HUES48 (cell line): ENCODE data around the gene NYNRIN.
"Not testable (repeated sequence)": the region's sequence is repeated elsewhere in the genome, so short reads cannot be mapped to it uniquely, and the experiment has no call there.

Source experiments
- H3K27ac ChIP-seq: one replicate; pipeline ENCODE4 v1.7.0; 2013; ENCODE audit warnings: low read depth, low read length, inconsistent platforms
- H3K27me3 ChIP-seq: 2 replicates; pipeline ENCODE4 v1.6.1; 2013; ENCODE audit warnings: mild to moderate bottlenecking, low read length; ENCODE audit not compliant: control insufficient read depth, insufficient read depth
- H3K36me3 ChIP-seq: 2 replicates; pipeline ENCODE4 v1.6.1; 2013; ENCODE audit warnings: low read length; ENCODE audit not compliant: control insufficient read depth, insufficient read depth
- H3K4me1 ChIP-seq: 2 replicates; pipeline ENCODE4 v1.6.1; 2013; ENCODE audit warnings: mild to moderate bottlenecking, low read length; ENCODE audit not compliant: control insufficient read depth, insufficient read depth
- H3K4me3 ChIP-seq: 2 replicates; pipeline ENCODE4 v1.5.1; 2013; ENCODE audit warnings: mild to moderate bottlenecking, low read depth, low read length
- H3K9ac ChIP-seq: 2 replicates; pipeline ENCODE4 v1.6.1; 2013; ENCODE audit warnings: mild to moderate bottlenecking, low read depth, low read length, moderate library complexity
- H3K9me3 ChIP-seq: 2 replicates; pipeline ENCODE4 v1.6.1; 2013; ENCODE audit warnings: low read length; ENCODE audit not compliant: control insufficient read depth, insufficient read depth

Gene NYNRIN

DNA sequence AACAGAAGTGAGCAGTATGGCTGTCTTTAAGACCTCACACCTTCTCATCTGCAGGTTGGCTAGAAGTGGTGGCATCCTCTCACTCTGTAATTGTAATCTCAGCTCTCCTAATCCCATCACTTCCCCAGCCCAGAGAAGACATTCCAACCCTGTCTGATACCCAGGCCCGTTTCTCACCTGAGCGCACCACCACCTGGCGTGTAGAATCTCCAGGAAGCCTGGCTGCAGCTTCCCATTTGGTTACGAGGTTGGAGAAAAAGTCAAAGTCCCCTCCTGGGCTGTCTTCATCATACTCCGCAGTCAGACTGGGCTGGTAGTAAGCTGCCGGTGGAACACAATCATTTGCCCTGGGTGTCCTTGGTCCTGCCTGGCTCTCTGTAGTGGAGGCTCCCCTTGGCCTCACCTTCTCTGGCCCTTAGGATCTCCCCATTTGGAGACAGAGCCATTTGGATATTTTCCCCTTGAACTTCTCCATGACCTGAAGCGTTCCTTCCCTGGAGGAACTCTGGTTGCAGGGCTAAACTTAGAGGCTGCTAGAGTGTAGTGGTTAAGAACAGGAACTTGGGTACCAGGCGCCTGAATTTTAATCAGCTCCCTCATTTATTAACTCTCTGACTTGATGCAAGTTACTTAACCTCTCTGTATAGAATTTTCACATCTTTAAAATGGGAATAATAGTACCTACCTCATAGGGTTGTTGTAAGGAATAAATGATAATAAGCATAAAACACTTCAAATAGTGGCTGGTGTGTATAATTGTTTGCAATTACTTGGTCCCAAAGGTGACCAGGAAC is 42.0 kb downstream of the NYNRIN start:
- Histone ChIP-seq H3K9me3 (no peaks in the 10 kb centered on the region), H3K27ac (no peak overlapping the region), H3K4me1 (peaks cover 6% of the 10 kb centered on the region; the same call in 1 of the 2 replicates), H3K9ac (no peak overlapping the region), H3K36me3 (peaks cover 49% of the 10 kb centered on the region), H3K27me3 (no peaks in the 10 kb centered on the region), H3K4me3 (no peak overlapping the region)

DNA sequence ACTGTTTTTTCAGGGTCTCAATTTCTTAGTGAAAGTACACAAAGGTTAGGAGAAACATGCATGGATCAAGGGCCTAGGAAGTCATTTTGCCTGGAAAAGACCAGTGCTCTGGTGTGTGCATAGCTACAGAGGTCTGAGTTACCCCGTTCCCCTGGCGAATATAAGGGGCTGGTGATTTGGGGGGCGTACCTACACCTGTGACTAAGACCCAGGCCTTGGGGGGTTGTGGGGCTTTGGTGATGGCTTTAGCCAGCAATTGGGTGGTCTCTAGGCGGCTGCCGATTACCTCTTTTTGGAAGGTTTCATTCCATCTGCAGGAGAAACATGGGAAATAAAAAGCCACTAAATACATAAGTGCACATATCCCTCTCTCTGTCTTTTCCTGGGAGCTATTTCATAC is 42.7 kb downstream of the NYNRIN start:
- Histone ChIP-seq H3K27ac (peak overlapping the region; percentile 99), H3K36me3 (peaks cover 45% of the 10 kb centered on the region), H3K9ac (no peak overlapping the region; the same call in 1 of the 2 replicates), H3K4me3 (peak overlapping the region; percentile 79), H3K27me3 (no peaks in the 10 kb centered on the region), H3K9me3 (no peaks in the 10 kb centered on the region), H3K4me1 (peaks cover 6% of the 10 kb centered on the region; the same call in 1 of the 2 replicates)

DNA sequence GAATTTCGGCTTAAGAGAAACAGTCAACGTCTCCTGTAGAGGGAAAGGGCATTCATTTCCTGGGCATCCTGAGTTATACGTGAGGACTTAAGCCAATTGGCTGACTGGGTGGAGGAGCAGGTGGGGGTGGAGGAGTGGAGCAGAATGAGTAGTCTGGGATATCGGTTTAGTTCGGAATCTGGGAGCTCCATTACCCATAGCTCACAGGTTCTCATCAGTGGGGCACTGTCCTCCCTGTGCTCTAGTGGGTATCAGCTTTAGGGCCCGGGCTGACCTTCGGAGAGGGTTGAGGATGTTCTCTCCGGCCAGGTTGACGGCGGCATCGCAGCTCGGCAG is 43.1 kb downstream of the NYNRIN start:
- Histone ChIP-seq H3K4me1 (peaks cover 6% of the 10 kb centered on the region; the same call in 1 of the 2 replicates), H3K4me3 (peak overlapping the region; percentile 79), H3K27ac (peak overlapping the region; percentile 99), H3K36me3 (peaks cover 45% of the 10 kb centered on the region), H3K27me3 (no peaks in the 10 kb centered on the region), H3K9me3 (no peaks in the 10 kb centered on the region), H3K9ac (peak overlapping the region; percentile 80)

DNA sequence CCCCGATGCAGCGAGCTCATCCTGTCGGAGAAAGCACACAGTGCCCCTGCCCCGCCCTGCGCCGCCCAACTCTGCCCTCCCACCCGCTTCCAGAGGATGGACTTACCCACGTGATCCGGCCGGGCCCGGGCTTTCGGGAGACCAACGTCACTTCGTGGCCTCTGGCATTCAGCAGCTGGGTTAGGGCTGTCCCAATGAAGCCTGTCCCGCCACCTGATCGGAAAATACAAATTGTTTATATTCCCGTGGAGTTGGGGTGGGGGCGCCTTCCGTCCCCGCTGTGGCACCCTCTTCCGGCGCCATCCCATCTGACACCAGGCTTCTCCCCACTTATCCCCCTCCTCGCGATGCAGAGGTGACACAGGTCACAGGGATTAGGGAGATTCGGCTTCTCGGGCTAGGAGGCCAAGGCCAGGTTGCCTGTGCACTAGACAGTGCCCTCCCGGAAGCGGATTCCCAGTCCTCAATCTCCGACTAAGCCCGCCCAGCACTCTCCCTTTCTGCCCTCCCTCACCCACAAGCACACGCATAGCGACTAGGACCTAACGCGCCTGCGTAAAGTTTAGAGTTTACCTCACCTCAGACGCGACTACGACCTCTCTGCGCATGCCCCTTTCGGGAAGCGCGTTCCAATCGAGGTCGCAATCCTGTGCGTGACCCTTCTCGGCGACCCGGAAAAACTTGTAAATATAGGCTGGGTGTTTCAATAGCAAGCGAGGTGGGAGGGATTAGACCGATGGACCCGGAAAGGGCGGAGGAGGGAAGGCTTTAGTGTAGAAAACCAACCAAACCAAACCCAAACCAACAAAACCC is 43.6 kb downstream of the NYNRIN start, which contains the start of gene SDR39U1:
Gene SDR39U1, minus strand, starts transcription at position 537 of the 813 bp plus-strand sequence. Its CDS starts 7 bp downstream, at position 530.
- Histone ChIP-seq H3K36me3 (peaks cover 40% of the 10 kb centered on the region), H3K27ac (peak within 1 kb of the TSS; percentile 99), H3K9ac (peak within 1 kb of the TSS; percentile 92), H3K27me3 (no peaks in the 10 kb centered on the region), H3K4me3 (peak within 1 kb of the TSS; percentile 79), H3K4me1 (peaks cover 6% of the 10 kb centered on the region; the same call in 1 of the 2 replicates), H3K9me3 (no peaks in the 10 kb centered on the region)

DNA sequence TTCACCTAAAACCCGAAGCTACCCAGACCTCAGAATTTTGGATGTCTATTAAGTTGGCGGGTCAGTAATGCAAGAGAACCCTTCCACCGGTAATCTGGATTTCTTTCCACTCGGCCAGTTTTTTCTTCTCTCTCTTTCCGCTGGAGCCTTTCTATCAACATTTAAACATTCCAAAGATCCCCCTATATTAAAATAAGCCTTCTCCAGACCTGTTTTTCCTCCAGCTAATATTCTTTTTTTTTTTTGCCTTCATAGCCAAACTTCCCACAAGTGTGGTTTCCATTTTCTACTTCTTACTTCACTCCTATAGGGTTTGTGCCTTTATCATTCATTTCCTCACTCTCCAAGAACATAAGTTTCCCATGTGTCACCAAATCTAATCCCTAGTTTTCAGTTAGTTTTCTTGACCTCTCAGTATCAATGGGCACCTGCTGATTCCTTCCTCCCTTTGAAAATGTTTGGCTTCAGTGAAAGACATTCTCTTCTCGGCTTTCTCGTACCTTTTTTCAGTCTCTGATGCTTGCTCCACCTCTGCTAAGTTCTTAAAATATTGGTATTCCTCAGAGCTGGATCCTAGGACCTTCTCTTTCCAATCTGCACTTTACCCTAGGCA is 44.4 kb downstream of the NYNRIN start:
- H3K9me3 ChIP-seq: no peaks in the 10 kb centered on the region
- H3K4me1 ChIP-seq: peaks cover 6% of the 10 kb centered on the region; the same call in 1 of the 2 replicates
- H3K4me3 ChIP-seq: peak overlapping the region; percentile 79
- H3K36me3 ChIP-seq: peaks cover 33% of the 10 kb centered on the region
- peak overlapping the region; percentile 66 for H3K9ac ChIP-seq
- H3K27ac ChIP-seq: peak overlapping the region; percentile 99
- H3K27me3 ChIP-seq: no peaks in the 10 kb centered on the region

DNA sequence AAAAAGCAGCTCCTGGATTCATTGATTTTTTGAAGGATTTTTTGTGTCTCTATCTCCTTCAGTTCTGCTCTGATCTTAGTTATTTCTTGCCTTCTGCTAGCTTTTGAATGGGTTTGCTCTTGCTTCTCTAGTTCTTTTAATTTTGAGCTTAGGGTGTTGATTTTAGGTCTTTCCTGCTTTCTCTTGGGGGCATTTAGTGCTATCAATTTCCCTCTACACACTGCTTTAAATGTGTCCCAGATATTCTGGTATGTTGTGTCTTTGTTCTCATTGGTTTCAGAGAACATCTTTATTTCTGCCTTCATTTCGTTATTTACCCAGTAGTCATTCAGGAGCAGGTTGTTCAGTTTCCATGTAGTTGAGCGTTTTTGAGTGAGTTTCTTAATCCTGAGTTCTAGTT is 52.0 kb downstream of the NYNRIN start:
- H3K9me3 ChIP-seq, H3K4me1 ChIP-seq: not testable (repeated sequence)

DNA sequence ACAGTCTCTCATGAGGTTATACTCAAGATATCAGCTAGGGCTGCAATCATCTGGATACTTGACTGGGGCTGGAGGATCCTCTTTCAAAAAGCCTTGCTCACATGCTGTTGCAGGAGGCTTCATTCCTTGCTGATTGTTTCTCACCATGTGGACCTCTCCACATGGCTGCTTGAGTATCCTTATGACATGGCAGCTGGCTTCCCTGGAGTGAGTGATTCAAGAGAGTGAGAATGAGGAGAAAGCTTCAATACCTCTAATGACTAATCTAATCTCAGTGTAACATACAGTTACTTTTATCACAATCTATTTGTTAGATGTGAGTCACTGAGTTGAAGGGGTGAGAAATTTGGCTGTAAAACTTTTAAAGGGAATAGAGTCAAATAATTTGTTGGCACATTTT is 58.2 kb downstream of the NYNRIN start:
- peaks cover 9% of the 10 kb centered on the region for H3K9me3 ChIP-seq
- no peaks in the 10 kb centered on the region for H3K27me3 ChIP-seq
- H3K27ac ChIP-seq: no peak overlapping the region
- no peaks in the 10 kb centered on the region for H3K36me3 ChIP-seq
- H3K4me3 ChIP-seq: no peak overlapping the region
- no peak overlapping the region for H3K9ac ChIP-seq
- no peaks in the 10 kb centered on the region for H3K4me1 ChIP-seq

More for the DNA sequence above, 52.0 kb downstream of the NYNRIN start:
- H3K4me3 ChIP-seq, H3K9ac ChIP-seq, H3K36me3 ChIP-seq, H3K27ac ChIP-seq, H3K27me3 ChIP-seq: not testable (repeated sequence)

DNA sequence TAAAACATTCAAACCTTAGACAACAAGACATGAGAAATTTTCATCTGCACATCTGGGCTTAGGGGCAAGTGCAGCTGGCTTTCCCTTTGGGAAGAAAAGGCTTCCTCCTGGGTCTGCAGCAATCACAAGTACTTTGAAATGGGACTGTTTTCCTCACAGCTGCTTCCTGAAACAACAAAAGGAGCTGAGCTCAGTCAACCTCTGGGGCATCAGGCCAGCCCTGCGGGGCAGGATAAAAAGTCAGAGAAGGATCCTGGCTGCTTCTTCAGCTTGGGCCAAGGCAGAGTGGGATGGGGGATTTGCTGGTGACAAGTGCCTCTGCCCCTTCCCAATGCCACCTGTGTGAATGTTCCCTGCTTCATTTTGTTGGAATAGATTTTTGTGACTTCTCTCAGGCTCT is 59.9 kb downstream of the NYNRIN start:
- H3K36me3 ChIP-seq: no peaks in the 10 kb centered on the region
- H3K4me3 ChIP-seq: no peak overlapping the region
- no peaks in the 10 kb centered on the region for H3K27me3 ChIP-seq
- H3K9ac ChIP-seq: no peak overlapping the region
- no peaks in the 10 kb centered on the region for H3K4me1 ChIP-seq
- no peak overlapping the region for H3K27ac ChIP-seq
- peaks cover 7% of the 10 kb centered on the region for H3K9me3 ChIP-seq

DNA sequence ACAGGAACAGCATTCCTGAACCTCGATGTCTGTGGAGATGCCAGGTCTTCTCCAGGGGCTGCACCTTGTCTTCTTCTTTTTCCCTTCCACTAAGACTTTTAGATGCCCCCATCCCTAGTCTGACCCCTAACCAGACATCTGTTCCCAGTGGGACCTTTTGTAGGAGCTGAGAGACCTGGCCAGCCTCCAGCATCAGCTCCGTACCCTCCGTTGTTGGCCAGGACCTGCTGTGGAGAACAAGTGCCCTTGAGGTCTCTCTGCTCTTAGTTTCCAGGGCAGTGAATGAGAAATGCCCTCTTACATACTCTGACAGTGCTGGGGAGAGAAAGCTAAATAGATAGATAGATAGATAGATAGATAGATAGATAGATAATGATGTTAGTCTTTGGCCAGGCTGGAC is 60.5 kb downstream of the NYNRIN start:
- Histone ChIP-seq H3K9ac (no peak overlapping the region), H3K4me3 (no peak overlapping the region), H3K27ac (no peak overlapping the region), H3K36me3 (no peaks in the 10 kb centered on the region), H3K27me3 (no peaks in the 10 kb centered on the region), H3K4me1 (no peaks in the 10 kb centered on the region), H3K9me3 (peaks cover under 1% of the 10 kb centered on the region)

DNA sequence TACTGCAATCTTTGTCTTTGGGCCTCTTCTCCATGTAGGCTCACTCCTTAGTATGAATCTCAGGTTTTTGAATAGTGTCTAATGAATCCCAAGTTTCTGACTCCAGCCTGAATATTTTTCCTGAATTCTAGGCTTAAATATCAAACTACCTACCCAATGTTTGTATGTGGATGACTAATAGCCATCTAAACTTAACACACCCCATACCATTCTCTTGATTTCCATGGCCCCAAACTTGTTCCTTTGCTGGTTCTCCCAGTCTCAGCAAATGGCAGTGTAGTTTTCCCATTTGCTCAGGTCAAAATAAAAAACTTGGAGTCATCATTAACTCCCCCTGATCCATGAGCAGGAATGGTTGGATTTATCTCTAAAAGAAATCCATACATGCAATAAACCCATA is 62.5 kb downstream of the NYNRIN start:
- H3K27ac ChIP-seq: no peak overlapping the region
- no peak overlapping the region for H3K9ac ChIP-seq
- H3K27me3 ChIP-seq: no peaks in the 10 kb centered on the region
- H3K4me3 ChIP-seq: no peak overlapping the region
- H3K9me3 ChIP-seq: no peaks in the 10 kb centered on the region
- H3K36me3 ChIP-seq: no peaks in the 10 kb centered on the region
- no peaks in the 10 kb centered on the region for H3K4me1 ChIP-seq
